HepG2 (cell line): ENCODE measurements around the gene UBE2Q1. TPM values are rescaled to one million over a fixed set of nuclear protein-coding genes. Genes with fewer than 3 reads are reported as not detected.
A peak's percentile ranks its signal among the peaks of the same experiment; 100 is the strongest.

Source experiments
- ATAC-seq: fragments of 200-7000 bp; cut with Tn5 transposase; 3 replicates; pipeline ENCODE4 v1.9.1; 2020; ENCODE audit warnings: mild to moderate bottlenecking, moderate library complexity
- BruUV-seq: library from RNA; stranded (reverse); fragments of 400-500 nt; replicated peaks from 2 replicates; lab custom pipeline; 2021; lab: Mats Ljungman, UMichigan
- CTCF ChIA-PET: fragments of 300-600 bp; formaldehyde crosslinking; extraction: SDS; loops from one replicate; lab custom pipeline; 2021; ENCODE audit warnings: low total read pairs, inconsistent platforms, low intra/inter-chr PET ratio; lab: Yijun Ruan, JAX
- POLR2A ChIA-PET: fragments of 350-600 bp; sonication (Branson Sonifier 250); formaldehyde crosslinking; loops from one replicate; lab custom pipeline; 2020; ENCODE audit warnings: antibody characterized with exemption, inconsistent platforms; lab: Yijun Ruan, JAX
- DNase-seq: peaks from one replicate; pipeline ENCODE4 v3.0.0-alpha.2; 2015; ENCODE audit warnings: low spot score
- FAIRE-seq: peaks from 3 replicates; lab custom pipeline; 2011; peaks lifted over from hg19 to GRCh38; lab: Jason Lieb, UNC
- H2AFZ ChIP-seq: one replicate; pipeline ENCODE4 v1.6.1; 2011; ENCODE audit warnings: low read length, inconsistent platforms
- H3K27ac ChIP-seq: fragments of 300-600 bp; 3 replicates; pipeline ENCODE4 v1.8.0; 2011; ENCODE audit warnings: mixed run types, mild to moderate bottlenecking, mixed read lengths, low read length, inconsistent platforms; ENCODE audit not compliant: insufficient read depth; ENCODE audit errors: extremely low read length
- H3K27me3 ChIP-seq, 2 experiments: fragments of 200-600 bp in 1 of 2; 2 replicates in 1 of 2; 3 replicates in 1 of 2; pipeline versions ENCODE4 v1.6.0 to v1.8.0; 2011; ENCODE audit warnings: low read length in 2 of 2, mild to moderate bottlenecking in 2 of 2, moderate library complexity in 2 of 2, inconsistent platforms in 1 of 2; ENCODE audit not compliant: insufficient read depth in 2 of 2, control insufficient read depth in 1 of 2
- H3K36me3 ChIP-seq, 2 experiments: fragments of 200-600 bp in 1 of 2; replicated peaks in 1 of 2; 2 replicates in 1 of 2; 3 replicates in 1 of 2; pipeline versions ENCODE4 v1.5.1 to v1.8.0; 2011; ENCODE audit warnings: low read length in 2 of 2, inconsistent platforms in 1 of 2; ENCODE audit not compliant: insufficient read depth in 2 of 2, control insufficient read depth in 1 of 2
- H3K4me1 ChIP-seq: 2 replicates; pipeline ENCODE4 v1.5.1; 2012; ENCODE audit warnings: low read length, inconsistent platforms; ENCODE audit not compliant: insufficient read depth
- H3K4me2 ChIP-seq: 2 replicates; pipeline ENCODE4 v1.6.0; 2011; ENCODE audit warnings: low read depth, low read length, inconsistent platforms
- H3K4me3 ChIP-seq, 3 experiments: fragments of 200-600 bp in 1 of 3; sonication (generic), shearing (Covaris generic) in 1 of 3; replicated peaks in 1 of 3; 2 replicates each; pipeline ENCODE4 v1.5.1; 2011 to 2016; ENCODE audit warnings: low read length in 3 of 3, inconsistent platforms in 2 of 3, low read depth in 2 of 3, mild to moderate bottlenecking in 2 of 3, control low read depth in 1 of 3, mixed read lengths in 1 of 3; ENCODE audit not compliant: insufficient read depth in 1 of 3
- H3K79me2 ChIP-seq: one replicate; pipeline ENCODE4 v1.6.1; 2011; ENCODE audit warnings: low read length, inconsistent platforms; ENCODE audit not compliant: insufficient read depth
- H3K9ac ChIP-seq: 2 replicates; pipeline ENCODE4 v1.6.0; 2011; ENCODE audit warnings: mild to moderate bottlenecking, low read depth, low read length, inconsistent platforms; ENCODE audit not compliant: insufficient read depth
- H3K9me3 ChIP-seq: 2 replicates; pipeline ENCODE4 v1.5.1; 2012; ENCODE audit warnings: mild to moderate bottlenecking, low read length
- H4K20me1 ChIP-seq: 2 replicates; pipeline ENCODE4 v1.6.0; 2011; ENCODE audit warnings: inconsistent platforms, mild to moderate bottlenecking, low read length, moderate library complexity; ENCODE audit not compliant: insufficient read depth
- AKAP8 ChIP-seq: sonication (generic); formaldehyde crosslinking; IDR thresholded peaks from 2 replicates; pipeline ENCODE4 v1.5.1; 2020; ENCODE audit warnings: mild to moderate bottlenecking, missing genetic modification reagents
- CEBPG ChIP-seq: IDR thresholded peaks from 2 replicates; pipeline ENCODE4 v1.6.1; 2016
- MAFG ChIP-seq: sonication (generic); formaldehyde crosslinking; IDR thresholded peaks from 2 replicates; pipeline ENCODE4 v1.5.1; 2020; ENCODE audit warnings: mild to moderate bottlenecking, missing genetic modification reagents
- MBNL3 ChIP-seq: fragments of 250-450 bp; sonication (Bioruptor Pico); conservative IDR thresholded peaks from 2 replicates; pipeline ENCODE4 v1.8.0; 2022; ENCODE audit warnings: mild to moderate bottlenecking, inconsistent platforms
- MEF2D ChIP-seq: sonication (generic); formaldehyde crosslinking; IDR thresholded peaks from 2 replicates; pipeline ENCODE4 v1.5.1; 2020; ENCODE audit warnings: mild to moderate bottlenecking, missing genetic modification reagents
- NR2C2 ChIP-seq: sonication (generic); formaldehyde crosslinking; IDR thresholded peaks from 2 replicates; pipeline ENCODE4 v1.4.0; 2020; ENCODE audit warnings: missing genetic modification reagents, mild to moderate bottlenecking, moderate library complexity, borderline replicate concordance
- PATZ1 ChIP-seq: sonication (generic); formaldehyde crosslinking; IDR thresholded peaks from 2 replicates; pipeline ENCODE4 v1.4.0; 2020; ENCODE audit warnings: missing genetic modification reagents
- UBTF ChIP-seq: sonication (generic); formaldehyde crosslinking; IDR thresholded peaks from 2 replicates; pipeline ENCODE4 v1.4.0; 2020; ENCODE audit warnings: mild to moderate bottlenecking, missing genetic modification reagents
- ZBTB3 ChIP-seq: sonication (generic); formaldehyde crosslinking; IDR thresholded peaks from 2 replicates; pipeline ENCODE4 v1.4.0; 2020; ENCODE audit warnings: low read depth, mild to moderate bottlenecking, moderate library complexity, missing genetic modification reagents, borderline replicate concordance
- ZFP41 ChIP-seq: sonication (generic); formaldehyde crosslinking; IDR thresholded peaks from 2 replicates; pipeline ENCODE4 v1.4.0; 2020; ENCODE audit warnings: mild to moderate bottlenecking, missing genetic modification reagents, borderline replicate concordance
- ZNF354B ChIP-seq: sonication (generic); formaldehyde crosslinking; IDR thresholded peaks from 2 replicates; pipeline ENCODE4 v1.8.0; 2022; ENCODE audit warnings: mild to moderate bottlenecking, missing genetic modification reagents
- ZNF451 ChIP-seq: sonication (generic); formaldehyde crosslinking; IDR thresholded peaks from 2 replicates; pipeline ENCODE4 v1.5.0; 2020; ENCODE audit warnings: mild to moderate bottlenecking, missing genetic modification reagents
- ZNF605 ChIP-seq: sonication (generic); formaldehyde crosslinking; IDR thresholded peaks from 2 replicates; pipeline ENCODE4 v1.8.0; 2022; ENCODE audit warnings: mild to moderate bottlenecking, missing genetic modification reagents
- WGBS: methylation state at CpG from one replicate; pipeline ENCODE4 v1.1.6; 2017; ENCODE audit warnings: low lambda C conversion rate; 5-methylcytosine and 5-hydroxymethylcytosine counted together
- in situ Hi-C: cut with HindIII; loops from 2 replicates; pipeline ENCODE4 v1.10.0; 2017; ENCODE audit warnings: low pct_unique_long_range_greater_than_20kb; ENCODE audit not compliant: extremely low pct_ligation_motif_present
- intact Hi-C: fragments of 100-400 bp; cut with micrococcal nuclease; formaldehyde crosslinking; loops from one replicate; pipeline ENCODE4 v1.10.0; 2022; ENCODE audit not compliant: unreplicated experiment
- polyA plus RNA-seq, 8 experiments: library from polyadenylated mRNA; depleted of rRNA in 3 of 8; stranded (reverse) in 7 of 8; unstranded in 1 of 8; fragments of >200 nt; fragmentation: Illumina TruSeq in 4 of 8; extraction: Trizol in 4 of 8; gene quantifications; 2 replicates each; pipeline versions ENCODE4 v1.2.1 to v1.2.3, GENCODE V29; 2011 to 2016; ENCODE audit warnings: low read depth in 4 of 8, missing spikeins in 1 of 8, mixed read lengths in 1 of 8; ENCODE audit not compliant: insufficient read depth in 1 of 8
- total RNA-seq, 5 experiments: library from RNA; depleted of rRNA; stranded (reverse); fragments of >200 nt; fragmentation: Illumina TruSeq; extraction: Trizol; gene quantifications; 2 replicates each; pipeline ENCODE4 v1.2.3, GENCODE V29; 2016; ENCODE audit warnings: low read depth in 1 of 5
- TF ChIP-seq, protein P1 (sequence below): sonication (generic); formaldehyde crosslinking; IDR thresholded peaks from 2 replicates; pipeline ENCODE4 v1.8.0; 2022; ENCODE audit warnings: mild to moderate bottlenecking, missing genetic modification reagents; ENCODE audit not compliant: insufficient replicate concordance

Gene UBE2Q1
- total and polyA plus RNA-seq, 2 of the 13 experiments (the other 11 are each of a cell fraction or from before 2014, with no cell fraction given): 11.7 to 41.7 TPM

DNA sequence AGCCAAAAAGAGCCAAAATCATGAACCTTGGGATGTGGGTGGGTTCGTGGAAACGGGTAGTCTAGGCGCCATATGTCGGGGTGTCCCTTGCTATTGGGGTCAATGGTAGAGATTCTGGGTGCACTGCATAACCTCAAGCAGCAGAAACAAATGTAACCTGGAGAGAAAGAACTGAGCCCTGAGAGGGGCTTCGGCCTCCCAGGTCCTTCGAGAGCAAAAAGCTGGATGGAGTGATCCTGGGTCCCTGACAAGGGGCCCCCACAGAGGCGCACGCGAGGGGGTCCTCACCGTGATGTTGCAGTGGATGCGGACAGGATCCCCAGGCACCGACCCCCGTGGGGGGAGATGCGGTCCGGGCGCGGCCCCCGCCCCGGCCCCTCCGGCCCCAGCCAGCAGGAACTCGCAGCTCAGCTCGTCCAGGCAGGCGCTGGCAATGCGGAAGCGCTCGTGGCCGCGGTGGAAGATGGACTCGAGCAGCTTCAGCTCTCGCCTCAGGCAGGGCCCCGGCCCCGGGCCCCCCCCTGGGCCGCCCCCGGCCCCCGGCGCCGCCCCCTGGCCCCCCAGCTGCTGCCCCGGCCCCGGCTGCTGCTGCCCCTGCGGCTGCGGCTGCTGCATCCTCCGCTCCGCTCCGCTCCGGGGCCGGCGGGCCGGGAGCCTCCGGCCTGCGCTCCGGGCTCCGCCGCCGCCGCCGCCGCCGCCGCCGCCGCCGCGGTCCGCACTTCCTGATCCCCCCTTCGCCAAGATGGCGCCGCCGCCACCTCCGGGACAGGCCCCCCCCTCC is at the start of gene UBE2Q1 (continued):
- peak; percentile 58 for TF ChIP-seq PATZ1 (CRISPR knock-in tag)

GRCh38 chr1:154607609-154608396 is 49.3 kb upstream of the UBE2Q1 start, which contains the start of gene ADAR:
TSS of gene ADAR (minus strand) at chr1:154608186. CDS start at chr1:154608006, 180 bp downstream.
- Histone ChIP-seq H3K79me2 (peaks cover 90% of the 10 kb centered on the region), H4K20me1 (peaks cover 37% of the 10 kb centered on the region), H3K4me1 (peaks cover 52% of the 10 kb centered on the region), H3K27ac (peak within 1 kb of the TSS; percentile 98), H3K9ac (peak within 1 kb of the TSS; percentile 97), H3K4me3 (peak within 1 kb of the TSS; percentile 59 to 98 (median 87)), H2AFZ (no peak within 1 kb of the TSS), H3K4me2 (peak within 1 kb of the TSS; percentile 73), H3K27me3 (no peaks in the 10 kb centered on the region; a peak in 1 of 5 replicates), H3K9me3 (no peaks in the 10 kb centered on the region), H3K36me3 (peaks cover 0 to 15% of the 10 kb centered on the region in 2 experiments; a peak in 1 of 5 replicates)
- ChIA-PET CTCF (no interaction called here), POLR2A (interaction anchor here (0.6 to 1.4 kb wide), 5 partner anchors 19 to 1759 kb away, joined by 3 to 13 read pairs (median 3); no protein-coding TSS in a partner anchor)
- ATAC-seq: peak; percentile 86
- in situ Hi-C loops: no loop called here
- intact Hi-C loops: loop anchor here (5.0 kb wide), 1 partner anchor 51 kb away; the partner anchor contains the start of gene UBE2Q1
- peak; percentile 93 for DNase-seq
- BruUV-seq: no TSS peak
- FAIRE-seq: peak; percentile 83
- 0% methylated on average over 13 of the region's 59 CpGs for WGBS
- TF ChIP-seq UBTF (CRISPR knock-in tag) (peak; percentile 80), NR2C2 (peak; percentile 67; the same call in 1 of the 2 replicates), AKAP8 (CRISPR knock-in tag) (no peak), ZNF605 (CRISPR knock-in tag) (no peak), MAFG (no peak), ZNF354B (no peak), MEF2D (no peak), CEBPG (CRISPR knock-in tag) (peak; percentile 87), ZNF451 (no peak), ZBTB3 (CRISPR knock-in tag) (no peak), MBNL3 (CRISPR knock-in tag) (no peak), ZFP41 (CRISPR knock-in tag) (no peak)
- TF ChIP-seq, protein P1, sequence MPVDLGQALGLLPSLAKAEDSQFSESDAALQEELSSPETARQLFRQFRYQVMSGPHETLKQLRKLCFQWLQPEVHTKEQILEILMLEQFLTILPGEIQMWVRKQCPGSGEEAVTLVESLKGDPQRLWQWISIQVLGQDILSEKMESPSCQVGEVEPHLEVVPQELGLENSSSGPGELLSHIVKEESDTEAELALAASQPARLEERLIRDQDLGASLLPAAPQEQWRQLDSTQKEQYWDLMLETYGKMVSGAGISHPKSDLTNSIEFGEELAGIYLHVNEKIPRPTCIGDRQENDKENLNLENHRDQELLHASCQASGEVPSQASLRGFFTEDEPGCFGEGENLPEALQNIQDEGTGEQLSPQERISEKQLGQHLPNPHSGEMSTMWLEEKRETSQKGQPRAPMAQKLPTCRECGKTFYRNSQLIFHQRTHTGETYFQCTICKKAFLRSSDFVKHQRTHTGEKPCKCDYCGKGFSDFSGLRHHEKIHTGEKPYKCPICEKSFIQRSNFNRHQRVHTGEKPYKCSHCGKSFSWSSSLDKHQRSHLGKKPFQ: peak; percentile 16
